Hematopoietic multipotent progenitor cell treated with erythropoietin and hydrocortisone succinate and interleukin-3 and kit ligand, for 8 days (in vitro differentiated cells): ENCODE results near the gene SLIRP.
"Not testable (repeated sequence)": the region's sequence is repeated elsewhere in the genome, so short reads cannot be mapped to it uniquely, and the experiment has no call there.

Source experiments
- DNase-seq: peaks from one replicate; pipeline ENCODE4 v3.0.0-alpha.2; 2015

SLIRP gene

DNA sequence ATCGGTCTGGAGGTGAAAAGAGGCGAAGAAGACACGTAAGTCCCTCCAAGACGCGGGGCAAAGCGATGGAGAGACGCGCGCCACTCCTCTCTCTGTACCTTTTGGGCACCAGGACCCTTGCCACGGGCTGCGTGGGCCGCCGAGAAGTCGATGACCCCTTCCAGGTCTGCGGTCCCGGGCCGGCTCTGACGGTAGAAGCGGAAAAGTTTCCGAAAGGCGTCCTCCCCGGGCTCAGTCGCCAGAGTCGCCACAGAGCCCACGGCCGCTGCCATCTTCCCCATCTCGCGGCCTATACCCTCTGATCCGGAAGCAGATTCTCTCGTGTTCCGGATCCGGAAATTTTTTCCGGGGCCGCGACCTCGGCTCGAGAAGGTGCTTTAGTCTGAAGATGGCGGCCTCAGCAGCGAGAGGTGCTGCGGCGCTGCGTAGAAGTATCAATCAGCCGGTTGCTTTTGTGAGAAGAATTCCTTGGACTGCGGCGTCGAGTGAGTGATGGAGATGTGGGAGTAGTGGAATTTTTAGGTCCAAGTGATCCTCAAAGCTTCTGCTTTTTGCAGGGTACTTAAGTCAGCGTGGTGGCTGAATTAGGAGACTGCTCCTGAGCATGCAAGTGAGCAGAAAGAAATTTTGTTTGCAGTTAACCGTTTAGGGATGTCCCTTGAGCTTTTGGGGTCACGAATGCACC is at the start of gene SLIRP, which contains the start of gene ALKBH1:
TSS of gene SLIRP (plus strand) at position 380 of the 685 bp plus-strand sequence. CDS start at position 389, 9 bp downstream.
TSS of gene ALKBH1 (minus strand) at position 300 of the 685 bp plus-strand sequence. CDS start at position 281, 19 bp downstream.
- DNase-seq = peak; percentile 93

- no peak for DNase-seq
Observed at GRCh38 chr14:77659831-77660230, 48.1 kb upstream of the SLIRP start.

DNA sequence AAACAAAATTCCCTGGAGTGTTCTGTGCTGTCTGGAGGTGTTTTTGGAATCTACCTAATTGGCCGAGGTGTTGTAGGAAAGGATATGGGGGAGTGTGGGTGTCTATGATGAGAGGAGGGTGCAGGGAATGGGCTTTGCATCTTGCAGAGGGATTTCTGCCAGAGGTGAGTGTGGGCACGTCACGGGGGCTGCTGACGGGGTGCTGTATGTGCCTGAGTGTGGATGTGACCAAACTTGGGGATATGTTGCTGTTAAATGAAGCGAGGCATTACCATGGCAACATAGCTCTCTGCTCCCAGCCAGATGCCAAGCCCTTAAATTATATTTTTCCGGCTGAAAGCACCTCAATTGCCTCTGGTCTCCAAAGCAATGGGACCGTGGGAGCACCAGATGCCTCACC is 47.1 kb upstream of the SLIRP start:
- DNase-seq = no peak

DNA sequence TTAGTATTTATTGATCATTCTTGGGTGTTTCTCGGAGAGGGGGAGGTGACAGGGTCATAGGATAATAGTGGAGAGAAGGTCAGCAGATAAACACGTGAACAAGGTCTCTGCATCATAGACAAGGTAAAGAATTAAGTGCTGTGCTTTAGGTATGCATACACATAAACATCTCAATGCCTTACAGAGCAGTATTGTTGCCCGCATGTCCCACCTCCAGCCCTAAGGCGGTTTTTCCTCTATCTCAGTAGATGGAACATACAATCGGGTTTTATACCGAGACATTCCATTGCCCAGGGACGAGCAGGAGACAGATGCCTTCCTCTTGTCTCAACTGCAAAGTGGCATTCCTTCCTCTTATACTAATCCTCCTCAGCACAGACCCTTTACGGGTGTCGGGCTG is 46.3 kb upstream of the SLIRP start:
- not testable (repeated sequence) for DNase-seq

- no peak for DNase-seq
Observed at GRCh38 chr14:77663293-77663692, 44.6 kb upstream of the SLIRP start.

- DNase-seq = no peak
Observed at GRCh38 chr14:77667331-77667730, 40.6 kb upstream of the SLIRP start.

- no peak for DNase-seq
Observed at GRCh38 chr14:77673193-77673592, 34.7 kb upstream of the SLIRP start.

- no peak for DNase-seq
Observed at GRCh38 chr14:77674931-77675330, 33.0 kb upstream of the SLIRP start.

DNA sequence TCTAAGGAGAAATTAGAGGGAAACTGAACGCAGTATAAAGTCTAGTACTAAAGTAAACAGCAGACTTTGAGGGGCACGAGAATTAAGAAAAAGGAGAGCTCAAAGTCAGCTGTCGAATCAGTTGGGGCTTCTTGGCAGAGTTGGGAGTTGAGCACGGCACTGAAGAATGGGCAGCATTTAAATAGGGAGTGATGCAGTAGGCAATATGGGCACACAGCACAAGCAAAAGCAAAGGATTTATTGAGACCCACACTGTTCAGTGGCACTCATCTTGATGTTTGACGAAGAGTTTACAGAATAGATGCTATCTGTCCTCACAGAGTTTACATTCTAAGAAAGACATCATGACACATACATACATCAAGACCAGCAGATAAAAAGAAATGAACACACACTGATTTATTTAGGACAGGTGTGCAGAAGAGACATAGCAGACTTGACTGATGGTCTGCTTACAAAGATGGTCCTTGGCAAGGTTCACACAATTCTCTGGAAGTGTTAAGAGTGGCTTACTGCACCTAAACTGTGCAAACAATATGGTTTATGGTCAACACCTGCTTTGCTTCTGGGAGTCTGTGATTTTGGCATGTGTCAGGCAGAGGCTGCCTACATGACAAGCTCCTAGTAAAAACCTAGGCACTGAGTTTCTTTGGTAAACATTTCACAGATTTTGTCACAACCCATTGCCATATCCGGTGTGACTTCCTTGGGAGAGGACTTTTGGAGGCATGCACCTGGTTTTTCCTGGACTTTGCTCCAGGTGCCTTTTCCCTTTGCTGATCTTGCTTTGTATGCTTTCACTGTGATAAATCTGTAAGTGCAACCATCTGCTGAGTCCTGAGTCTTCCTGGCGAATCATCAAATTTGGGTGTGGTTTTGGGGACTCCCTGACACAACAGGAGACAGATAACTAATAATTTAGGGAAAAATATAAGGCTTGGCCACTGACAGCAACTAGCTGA is 26.4 kb upstream of the SLIRP start:
- DNase-seq = peak; percentile 58

DNA sequence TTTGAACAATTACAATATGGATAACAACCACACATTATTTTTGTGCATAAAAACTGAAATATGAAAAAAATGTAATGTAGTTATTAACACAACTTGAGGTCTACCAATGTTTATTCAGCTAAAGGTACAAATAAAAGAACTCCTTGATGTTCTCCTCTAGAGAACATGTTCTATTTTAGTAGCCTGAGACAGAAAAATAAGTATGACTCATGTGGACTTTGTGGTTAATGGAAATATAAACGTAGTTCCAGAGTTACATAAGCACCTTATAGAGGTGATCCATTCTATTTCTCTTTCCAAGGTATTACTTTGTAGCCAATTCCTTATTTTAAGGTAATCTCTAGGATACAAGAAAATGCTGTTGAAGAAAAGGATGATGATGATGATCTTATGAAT is 25.7 kb upstream of the SLIRP start:
- DNase-seq = no peak

- no peak for DNase-seq
Observed at GRCh38 chr14:77691259-77691658, 16.6 kb upstream of the SLIRP start.

- DNase-seq = peak; percentile 63
Observed at GRCh38 chr14:77707355-77707723, 564 bp upstream of the SLIRP start.

DNA sequence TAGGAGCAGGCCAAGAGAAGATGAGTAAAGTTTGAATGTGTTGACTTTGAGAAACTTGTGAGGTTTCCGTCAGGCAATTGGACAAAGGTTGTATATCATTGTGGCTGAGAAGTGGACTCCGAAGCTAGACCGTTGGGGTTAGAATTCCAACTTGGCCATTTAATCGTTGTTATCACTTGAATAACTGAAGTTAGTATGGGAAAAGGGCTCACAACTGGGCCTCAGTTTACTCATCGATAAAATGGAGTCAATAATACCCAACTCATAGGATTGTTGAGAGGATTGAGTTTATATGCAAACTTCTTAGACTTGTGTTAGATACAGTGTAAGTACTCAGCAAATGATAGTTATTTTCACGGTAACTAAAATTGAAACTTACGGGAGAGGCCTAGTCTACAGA is 846 bp downstream of the SLIRP start:
- DNase-seq = no peak

DNA sequence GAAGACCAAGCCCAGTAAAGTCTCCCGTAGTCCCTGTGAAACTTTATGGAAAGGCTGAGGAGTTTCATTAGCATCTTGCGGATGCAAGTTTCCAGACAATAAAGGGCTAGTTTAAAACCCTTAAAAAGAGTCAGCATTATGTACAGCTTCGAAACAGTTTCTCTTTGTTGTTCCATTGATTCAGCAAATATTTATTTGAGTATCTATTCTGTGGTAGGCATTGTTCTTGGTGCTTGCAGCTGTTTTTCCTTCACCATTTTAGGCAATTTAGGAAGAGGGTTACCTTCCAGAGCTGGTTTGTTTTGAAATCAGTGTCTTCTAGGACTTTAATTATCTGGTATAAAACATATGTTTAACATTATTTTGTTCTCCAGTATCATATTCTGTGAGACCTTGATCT is 1.5 kb downstream of the SLIRP start:
- no peak for DNase-seq

DNA sequence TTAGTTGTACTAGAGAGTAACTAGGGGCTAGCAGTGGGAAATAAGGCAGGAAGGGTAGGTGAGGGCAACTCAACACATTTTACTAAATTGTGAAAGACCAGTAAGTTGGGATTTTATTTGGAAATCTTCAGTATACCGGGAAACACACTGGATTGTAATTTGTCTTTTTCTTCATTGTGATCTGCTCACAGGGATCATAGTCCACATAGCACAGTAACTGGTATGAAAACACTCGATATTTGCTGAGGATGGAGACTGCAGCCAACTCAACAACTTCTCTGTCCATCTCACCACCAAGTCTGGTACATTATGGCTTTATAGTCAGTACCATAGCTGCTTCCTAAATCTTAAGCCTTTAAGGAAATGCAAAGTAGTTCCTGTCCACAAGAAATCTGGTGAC is 2.5 kb downstream of the SLIRP start:
- no peak for DNase-seq

- DNase-seq = no peak
Observed at GRCh38 chr14:77714926-77715325, 7.0 kb downstream of the SLIRP start.

GRCh38 chr14:77717608-77718305 is 9.9 kb downstream of the SLIRP start:
- DNase-seq = no peak

GRCh38 chr14:77721437-77721836 is 13.5 kb downstream of the SLIRP start:
- no peak for DNase-seq

DNA sequence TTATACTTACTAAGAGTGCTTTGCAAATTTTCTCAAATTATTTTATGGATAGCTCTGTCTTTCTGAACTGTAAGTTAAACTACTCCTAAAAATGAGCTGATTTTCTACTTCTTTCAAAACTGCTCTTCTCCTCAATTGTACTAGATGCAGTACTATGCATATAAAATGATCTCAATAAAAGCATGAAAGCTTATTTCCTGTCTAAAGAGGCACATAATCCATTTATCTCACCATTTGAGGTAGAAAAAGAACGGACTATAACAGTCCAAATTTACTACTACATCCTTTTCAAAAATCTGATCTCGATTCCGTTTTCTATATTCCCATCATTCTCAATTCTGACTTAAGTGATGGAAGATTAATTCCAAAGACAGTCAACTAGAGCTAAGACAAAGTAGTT is 14.4 kb downstream of the SLIRP start:
- no peak for DNase-seq

GRCh38 chr14:77730976-77731497 is 23.1 kb downstream of the SLIRP start:
- no peak for DNase-seq

- no peak for DNase-seq
Observed at GRCh38 chr14:77738559-77739250, 30.8 kb downstream of the SLIRP start.

- no peak for DNase-seq
Observed at GRCh38 chr14:77741438-77741837, 33.5 kb downstream of the SLIRP start.
